ENCODE measurements around the gene KRT84.

KRT84 gene

DNA sequence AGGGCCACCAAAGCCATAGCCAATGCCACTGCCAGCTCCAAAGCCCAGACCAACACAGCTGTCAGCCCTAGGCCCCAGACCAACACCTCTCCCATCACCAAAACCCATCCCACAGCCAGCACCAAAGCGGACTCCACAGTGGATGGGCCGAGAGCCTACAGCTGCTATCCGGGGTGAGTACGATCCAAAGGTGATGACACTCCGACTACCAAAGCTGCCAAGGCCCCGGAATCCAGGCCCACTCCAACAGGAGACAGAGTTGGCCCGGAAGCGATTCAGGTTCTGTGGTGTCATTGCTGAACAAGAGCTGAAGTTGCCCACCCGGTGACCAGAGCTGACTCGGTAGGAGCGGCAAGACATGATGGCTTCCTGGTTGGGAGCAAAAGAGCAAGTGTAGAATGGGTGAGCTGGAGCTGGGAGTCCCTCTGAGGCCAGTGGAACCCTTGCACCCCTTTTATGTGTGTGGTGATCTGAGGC, at the start of gene KRT84:
Gene KRT84, minus strand, starts transcription at position 427 of the 477 bp plus-strand sequence. Its CDS starts 67 bp downstream, at position 360.
- no peak for DNase-seq

DNA sequence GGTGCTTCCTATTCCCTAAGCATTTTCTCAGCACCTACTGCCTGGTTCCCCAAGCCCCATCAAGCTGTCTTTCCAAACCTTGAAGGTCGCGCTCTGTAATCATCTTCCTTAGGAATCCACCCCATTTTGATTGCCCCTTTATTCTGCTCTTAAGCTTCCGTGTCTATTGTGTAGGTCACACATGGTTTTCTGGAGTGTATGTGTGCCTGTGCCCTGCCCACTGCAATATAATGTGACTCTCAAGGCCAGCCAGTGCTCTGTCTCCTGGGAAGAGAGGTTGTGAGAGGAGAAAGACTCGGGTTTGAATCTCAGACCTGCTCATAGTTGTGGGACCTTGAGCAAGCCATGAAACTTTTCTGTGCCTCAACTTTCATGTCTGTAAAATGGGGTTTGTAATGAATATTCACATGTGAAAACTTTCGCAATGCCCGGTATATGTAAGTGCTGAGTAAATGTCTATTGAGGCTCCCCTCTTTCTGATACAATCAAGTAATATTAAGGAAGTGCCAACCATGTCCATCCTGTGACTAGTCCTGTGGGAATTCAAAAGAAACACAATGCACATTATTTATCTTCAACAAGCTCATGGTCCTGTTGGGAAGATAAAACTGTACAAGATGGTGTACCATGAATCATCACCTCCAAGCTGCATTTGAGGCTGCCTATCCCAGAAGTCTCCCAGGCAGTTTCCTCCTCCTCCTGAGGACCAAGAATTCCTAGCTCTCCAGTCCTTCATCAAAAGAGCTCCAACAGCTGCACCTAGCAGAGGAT, 49.5 kb upstream of the KRT84 start:
- DNase-seq: no peak

DNA sequence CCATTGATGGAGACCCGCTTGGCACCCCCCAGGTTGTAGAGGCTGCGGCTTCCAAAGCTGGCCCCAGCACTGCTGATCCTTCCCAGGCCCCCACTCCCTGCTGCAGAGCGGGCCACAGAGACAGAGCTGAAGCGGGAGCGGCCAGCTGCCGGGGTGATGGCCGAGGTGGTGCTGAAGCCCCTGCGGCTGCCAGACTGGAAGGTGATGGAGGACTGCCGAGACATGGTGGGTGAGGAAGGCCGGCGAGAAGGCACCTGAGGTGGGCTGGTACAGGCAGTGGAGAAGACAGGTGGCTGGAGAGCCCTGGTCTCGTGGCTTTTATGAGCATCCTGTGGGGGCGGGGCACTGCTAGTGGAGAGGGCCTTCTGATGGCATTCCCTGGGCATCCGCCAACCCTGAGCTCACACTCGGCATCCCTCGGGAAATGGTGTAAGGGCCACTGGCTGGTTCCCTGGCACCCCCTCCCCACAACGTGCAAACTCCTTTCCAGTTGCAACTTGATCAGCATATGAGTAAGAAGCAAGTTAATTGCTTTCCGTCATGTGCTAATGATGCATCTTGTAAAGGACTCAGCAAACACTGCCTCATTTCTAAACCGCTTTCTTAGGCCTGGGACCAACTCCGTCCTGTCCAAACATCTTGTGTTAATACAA, 48.8 kb upstream of the KRT84 start, which contains the start of gene KRT75:
Gene KRT75, minus strand, starts transcription at position 291 of the 653 bp plus-strand sequence. Its CDS starts 67 bp downstream, at position 224.
- DNase-seq: no peak

- DNase-seq: no peak
Measured at GRCh38 chr12:52433501-52434080, 48.1 kb upstream of the KRT84 start.

GRCh38 chr12:52432559-52433207, 47.2 kb upstream of the KRT84 start:
- no peak for DNase-seq

DNA sequence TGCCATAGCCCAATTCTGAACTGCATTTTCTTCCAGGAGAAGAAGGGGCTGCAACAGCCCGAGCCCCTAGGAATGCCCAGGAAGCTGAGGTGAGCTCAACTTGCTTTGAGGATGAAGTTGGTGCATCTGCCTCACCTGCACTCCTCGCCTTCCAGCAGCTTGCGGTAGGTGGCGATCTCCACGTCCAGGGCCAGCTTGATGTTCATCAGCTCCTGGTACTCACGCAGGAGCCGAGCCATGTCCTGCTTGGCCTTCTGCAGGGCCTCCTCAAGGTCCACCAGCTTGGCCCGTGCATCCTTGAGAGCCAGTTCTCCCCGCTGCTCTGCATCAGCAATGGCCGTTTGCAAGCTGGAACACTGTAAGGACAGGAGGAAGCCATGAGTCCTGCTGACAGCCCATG, 42.7 kb upstream of the KRT84 start:
- DNase-seq: no peak

DNA sequence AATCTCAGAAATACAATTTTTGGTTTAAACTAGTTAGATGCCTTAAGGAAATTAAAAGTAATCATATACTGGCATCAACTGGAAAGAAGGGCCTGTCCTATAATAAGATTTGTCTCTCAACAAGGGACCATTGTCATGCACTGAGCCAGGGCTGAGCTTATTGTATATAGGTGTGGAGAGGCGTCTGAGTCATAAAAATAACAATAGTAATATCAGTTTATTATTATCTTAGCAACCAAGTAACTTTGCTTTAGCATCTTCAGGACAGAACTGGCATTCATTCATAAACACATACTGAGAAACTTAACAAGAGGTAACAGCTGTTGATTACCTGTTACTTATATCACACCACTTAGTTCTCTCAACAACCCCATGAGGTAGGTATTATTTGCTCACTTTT, 41.6 kb upstream of the KRT84 start:
- no peak for DNase-seq

- no peak for DNase-seq
Measured at GRCh38 chr12:52426034-52426433, 40.6 kb upstream of the KRT84 start.

DNA sequence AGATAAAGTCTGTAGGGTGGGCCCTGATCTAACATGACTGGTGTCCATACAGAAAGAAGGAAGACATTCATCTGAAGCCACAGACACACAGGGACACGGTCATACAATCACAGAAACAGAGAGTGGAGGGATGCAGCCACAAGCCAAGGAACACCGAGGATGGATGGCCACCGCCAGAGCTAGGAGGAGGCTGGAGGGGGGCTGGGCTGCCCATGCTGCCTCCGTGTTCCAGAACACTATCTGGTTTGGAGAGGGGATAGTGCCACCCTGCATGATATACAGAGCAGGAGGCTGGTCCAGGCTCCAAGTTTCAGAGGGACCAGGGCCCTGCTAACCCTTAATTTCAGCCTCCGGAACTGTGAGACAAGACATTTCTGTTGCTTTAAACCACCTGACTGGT, 40.0 kb upstream of the KRT84 start:
- DNase-seq: no peak

GRCh38 chr12:52423661-52424500, 38.4 kb upstream of the KRT84 start:
- DNase-seq: no peak

DNA sequence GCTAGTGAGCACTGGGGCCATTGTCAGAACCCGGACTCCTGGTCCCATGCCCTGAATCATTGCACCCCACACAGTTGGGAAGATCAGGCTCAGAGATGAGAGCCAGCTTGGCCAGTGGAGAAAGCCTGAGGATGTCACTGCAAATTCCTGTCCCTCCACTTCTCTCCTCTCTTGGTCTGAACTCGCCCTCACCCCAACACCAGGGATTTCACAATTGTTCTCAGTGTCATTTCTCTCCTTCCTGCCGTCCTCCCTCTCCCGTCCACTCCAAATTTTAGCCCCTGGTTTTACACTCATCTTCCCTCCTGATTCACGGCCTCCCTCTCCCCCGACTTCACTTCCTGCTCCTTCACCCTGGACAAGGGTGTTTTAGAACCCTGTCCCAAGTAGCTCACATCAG, 37.6 kb upstream of the KRT84 start:
- DNase-seq: no peak

DNA sequence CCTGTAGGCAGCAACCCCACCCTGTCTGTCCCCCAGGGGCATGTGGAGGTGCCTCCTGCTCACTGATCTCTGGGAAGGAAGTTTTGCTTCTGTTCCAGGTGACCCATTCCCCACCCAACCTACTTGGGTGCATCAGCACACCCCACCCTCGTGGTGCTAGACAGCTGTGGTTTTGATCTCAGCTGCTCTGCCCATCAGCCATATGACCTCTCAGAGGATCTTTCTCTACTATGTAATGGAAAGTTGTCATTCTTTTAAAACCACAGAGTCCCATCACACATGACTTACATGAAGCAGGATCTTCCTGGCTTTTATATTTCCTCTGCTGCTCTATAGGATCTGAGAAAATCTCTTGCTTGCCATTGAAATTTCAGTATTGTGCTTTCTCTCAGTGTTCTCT, 34.2 kb upstream of the KRT84 start:
- no peak for DNase-seq

DNA sequence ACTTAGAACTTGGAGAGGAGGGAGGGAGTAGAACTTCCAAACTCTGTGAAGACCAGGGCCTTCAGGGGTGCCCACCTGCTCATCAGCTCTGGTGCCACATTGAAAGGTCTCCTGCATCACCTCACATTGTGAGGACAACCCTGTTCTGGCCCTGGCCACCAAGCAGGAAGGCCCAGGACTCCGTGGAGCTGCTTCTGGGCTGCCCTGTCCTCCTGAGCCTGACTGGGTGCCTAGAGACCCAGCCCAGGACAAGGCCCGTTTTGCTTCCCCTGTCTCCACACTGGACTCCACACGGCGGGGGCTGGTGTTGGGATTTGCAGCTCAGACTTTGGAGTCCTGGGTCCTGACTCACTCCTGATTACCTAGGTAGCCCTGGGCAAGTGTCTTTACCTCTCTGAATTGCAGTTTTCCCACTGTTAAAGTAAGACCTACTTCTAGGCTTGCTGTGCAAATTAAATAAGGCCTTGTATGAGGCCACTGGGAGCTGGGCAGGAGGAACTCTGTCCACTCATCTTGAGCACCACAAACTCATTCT, 33.2 kb upstream of the KRT84 start:
- DNase-seq: no peak

- DNase-seq: no peak
Measured at GRCh38 chr12:52417740-52418139, 32.3 kb upstream of the KRT84 start.

- no peak for DNase-seq
Measured at GRCh38 chr12:52416795-52417194, 31.3 kb upstream of the KRT84 start.

DNA sequence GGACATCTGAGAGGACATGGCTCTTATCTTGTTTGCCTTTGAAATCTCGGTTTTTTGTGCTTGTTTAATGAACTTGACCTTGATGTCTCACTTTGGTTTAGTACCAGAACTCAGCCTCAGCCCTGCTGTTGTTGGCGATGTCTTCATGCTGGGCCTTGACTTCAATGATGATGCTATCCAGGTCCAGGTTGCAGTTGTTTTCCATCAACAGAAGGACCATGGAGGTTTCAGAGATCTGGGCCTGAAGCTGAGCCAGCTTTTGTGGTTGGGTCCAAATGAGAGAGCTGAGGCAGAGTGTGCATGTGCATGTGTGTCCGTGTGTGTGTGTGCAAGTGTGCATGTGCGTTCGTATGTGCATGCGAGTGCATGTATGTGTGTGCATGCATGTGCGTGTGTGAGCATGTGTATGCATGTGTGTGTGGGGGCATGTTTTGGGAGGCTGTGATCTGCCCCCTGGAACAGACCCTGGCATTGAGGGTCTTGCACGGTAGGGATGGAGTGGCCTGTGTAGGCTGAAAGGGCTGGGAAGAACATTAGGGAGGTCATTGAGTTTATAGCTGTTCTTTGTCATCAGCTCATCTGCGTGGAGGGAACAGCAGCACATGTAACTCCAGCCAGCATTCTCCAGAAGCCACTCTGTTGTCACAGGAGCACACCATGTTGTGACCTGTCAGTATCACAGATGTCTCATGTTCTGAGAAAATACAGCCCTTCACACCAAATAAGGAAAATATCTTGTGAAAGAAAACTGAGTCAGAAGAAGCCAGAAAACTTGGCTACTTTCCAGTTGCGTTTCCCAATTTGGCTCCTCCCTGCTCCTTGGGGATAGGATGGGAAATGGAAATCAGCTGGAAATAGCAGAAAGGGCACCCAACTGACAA, 30.7 kb upstream of the KRT84 start:
- no peak for DNase-seq

GRCh38 chr12:52414936-52415335, 29.5 kb upstream of the KRT84 start:
- no peak for DNase-seq

DNA sequence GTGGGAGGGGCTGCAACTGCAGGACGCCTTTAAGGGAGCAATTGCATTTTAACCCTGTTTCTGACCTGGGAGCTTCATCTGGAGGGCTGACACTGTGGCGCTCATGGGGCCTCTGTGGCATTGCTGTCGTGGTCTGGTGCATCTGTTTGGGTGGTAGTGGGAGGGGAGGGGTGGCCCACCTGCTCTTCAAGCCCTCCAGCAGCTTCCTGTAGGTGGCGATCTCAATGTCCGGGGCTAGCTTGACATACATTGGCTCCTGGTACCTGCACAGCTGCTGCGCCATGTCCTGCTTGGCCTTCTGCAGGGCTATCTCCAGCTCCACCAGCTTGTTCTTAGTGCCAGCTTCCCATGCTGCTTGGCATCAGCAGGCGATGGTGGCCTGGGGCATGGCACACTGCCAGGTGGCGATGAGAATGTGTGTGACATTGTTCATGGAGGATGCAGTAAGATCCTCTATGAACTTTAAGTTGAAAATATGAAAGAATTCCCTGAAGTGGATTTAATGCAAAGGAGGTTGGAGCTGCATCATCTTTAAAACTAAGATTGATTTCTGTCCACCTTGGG, 28.4 kb upstream of the KRT84 start:
- DNase-seq: no peak

- DNase-seq: no peak
Measured at GRCh38 chr12:52413202-52413601, 27.8 kb upstream of the KRT84 start.

- DNase-seq: no peak
Measured at GRCh38 chr12:52411815-52412214, 26.4 kb upstream of the KRT84 start.
